ENCODE data around the gene PNMT. TPM values are rescaled to one million over a fixed set of nuclear protein-coding genes. Genes with fewer than 3 reads are reported as not detected.

The PNMT gene
- total RNA-seq, 1 donor from 2014 or later, result 2.8 TPM

GRCh38 chr17:39669897-39670735 lies 1.9 kb downstream of the PNMT start:
- DNase-seq (ENCODE audit: low read depth in 2 of 2), result no peak

DNA sequence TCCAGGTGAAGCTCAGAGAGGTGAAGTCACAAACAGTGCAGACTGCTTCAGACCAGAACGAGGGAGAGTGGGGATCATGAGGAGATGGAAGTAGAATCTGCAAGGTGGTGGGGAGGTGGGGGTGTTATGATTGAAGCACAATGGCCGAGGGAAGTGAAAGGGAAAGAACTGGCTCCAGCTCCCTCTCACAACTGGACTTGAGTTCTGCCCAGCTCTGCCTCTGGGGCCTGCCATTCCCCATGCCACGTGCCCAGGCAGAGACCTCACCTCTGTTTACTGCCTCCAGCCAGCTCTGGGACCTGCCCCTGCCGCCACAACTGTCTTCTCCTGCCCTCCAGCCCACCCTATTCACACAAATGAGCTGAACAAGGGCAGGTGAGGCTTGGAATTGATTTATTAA lies 2.5 kb downstream of the PNMT start:
- no peak for DNase-seq (ENCODE audit: low read depth in 2 of 2)

DNA sequence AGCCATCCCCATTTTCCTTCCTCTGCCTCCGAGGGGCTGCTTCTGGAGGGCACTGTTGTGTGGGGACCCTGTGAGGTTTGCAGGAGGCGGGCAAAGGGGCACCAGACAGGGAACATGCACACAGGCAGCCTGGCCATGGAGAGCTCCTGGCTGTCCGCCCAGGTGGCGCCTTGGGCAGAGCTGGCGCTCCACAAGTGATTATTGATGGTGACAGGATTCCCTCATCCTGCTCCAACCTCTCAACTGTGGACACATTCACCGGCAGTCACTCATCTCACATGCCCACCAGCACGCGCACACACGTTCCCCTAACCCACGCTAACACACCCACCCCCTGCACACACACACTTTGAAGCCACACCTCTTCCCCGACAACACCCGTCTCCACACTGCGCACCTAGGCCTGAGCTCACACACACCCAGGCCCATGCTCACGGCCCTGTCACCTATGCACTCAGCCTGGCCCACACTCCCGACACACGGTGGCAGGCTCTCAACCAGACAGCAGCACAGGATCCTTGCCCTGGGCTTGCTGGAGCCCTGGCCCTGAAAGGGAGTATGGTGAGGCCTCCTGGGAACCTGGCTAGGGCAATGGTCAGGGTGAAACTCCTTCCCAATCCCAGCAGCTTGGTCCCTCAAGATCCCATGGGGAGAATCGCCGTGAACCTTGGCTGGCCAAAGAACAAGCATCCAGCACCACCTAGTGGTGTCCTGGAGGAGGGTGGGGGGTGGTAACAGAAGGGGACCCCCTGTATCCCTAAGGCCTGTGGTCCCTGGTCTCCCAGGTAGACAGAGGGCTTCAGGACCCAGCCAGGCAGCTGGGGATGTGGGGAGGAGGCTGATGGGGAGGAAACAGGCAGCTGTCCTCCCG lies 3.6 kb downstream of the PNMT start:
- peak; percentile 57 to 70 for DNase-seq (ENCODE audit: low read depth in 2 of 2)

DNA sequence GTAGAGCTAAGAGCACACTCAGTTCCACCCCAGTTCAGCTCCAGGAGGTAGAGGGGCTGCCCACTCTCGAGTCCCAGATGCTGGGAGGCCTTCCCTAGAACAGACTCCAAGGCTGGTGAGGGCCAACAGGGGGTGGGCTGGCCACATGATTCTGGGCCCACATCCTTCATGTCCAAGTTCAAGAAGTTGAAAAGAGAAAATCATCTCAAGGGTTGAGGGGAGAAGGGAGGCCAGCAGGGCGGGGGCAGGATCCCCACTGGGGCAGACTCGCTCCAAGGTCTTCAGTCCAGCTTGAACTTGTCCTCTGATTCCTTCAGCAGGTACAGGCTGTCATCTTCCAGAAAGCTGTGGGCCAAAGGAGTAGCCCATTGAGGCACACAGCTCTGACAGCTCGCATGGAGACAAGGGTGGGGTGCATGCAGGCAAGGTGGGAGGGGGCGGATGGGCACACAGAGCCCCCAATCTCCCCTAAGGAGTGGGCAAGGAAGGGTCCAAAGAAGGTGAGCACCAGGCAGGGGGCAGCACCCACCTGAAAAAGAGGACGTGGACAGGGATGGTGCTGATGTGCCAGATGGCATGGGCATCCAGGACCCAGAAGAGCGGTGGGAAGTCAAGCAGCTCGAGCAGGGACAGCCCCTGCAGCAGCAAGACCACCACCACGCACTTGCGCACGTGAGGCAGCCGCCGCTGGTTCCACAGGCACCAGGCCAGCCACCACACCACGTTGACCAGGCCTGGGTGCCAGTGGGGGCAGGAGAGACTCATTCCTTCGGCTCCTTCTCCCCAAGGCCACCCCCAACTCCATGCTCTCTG lies 4.5 kb downstream of the PNMT start:
- no peak for DNase-seq (ENCODE audit: low read depth in 2 of 2)

- no peak for DNase-seq (ENCODE audit: low read depth in 2 of 2)
Measured at GRCh38 chr17:39673335-39674081, 5.3 kb downstream of the PNMT start.

- DNase-seq (ENCODE audit: low read depth in 2 of 2), result no peak
Measured at GRCh38 chr17:39674179-39674578, 5.9 kb downstream of the PNMT start.

- no peak for DNase-seq (ENCODE audit: low read depth in 2 of 2)
Measured at GRCh38 chr17:39674702-39675389, 6.6 kb downstream of the PNMT start.

DNA sequence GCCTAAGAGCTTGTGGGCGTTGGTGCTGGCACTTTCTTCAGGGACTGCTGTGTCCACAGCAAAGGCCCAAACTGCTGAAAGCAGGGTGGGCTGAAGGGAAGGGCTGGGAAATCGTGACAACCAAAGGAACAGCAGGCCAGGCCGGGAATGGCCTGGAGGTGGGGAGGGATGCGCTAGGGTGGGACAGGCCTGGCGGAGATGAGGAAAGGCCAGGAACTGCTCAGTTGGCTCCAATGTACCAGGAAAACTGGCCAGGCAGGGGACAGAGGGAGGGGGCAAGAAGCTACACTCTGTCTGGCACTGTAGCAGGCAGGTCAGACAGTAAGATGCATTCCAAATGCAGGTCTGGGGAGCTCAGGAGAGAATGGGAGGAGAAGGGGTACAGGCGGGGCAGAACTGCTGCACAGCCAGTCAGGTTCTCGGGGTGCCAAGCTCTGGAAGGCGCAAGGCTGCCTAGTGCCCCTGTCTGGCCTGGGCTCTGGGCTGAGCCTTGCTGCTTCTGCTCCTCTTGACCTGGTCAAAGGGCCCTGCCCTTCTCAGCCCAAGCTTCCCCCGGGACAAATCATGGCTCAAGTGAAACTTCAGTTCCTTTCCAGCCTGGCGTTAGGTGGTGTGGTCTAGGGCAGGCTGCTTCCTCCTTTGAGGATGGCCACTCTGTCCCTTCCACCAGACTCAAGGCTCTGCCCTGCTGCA lies 7.3 kb downstream of the PNMT start:
- DNase-seq (ENCODE audit: low read depth in 2 of 2), result no peak

DNA sequence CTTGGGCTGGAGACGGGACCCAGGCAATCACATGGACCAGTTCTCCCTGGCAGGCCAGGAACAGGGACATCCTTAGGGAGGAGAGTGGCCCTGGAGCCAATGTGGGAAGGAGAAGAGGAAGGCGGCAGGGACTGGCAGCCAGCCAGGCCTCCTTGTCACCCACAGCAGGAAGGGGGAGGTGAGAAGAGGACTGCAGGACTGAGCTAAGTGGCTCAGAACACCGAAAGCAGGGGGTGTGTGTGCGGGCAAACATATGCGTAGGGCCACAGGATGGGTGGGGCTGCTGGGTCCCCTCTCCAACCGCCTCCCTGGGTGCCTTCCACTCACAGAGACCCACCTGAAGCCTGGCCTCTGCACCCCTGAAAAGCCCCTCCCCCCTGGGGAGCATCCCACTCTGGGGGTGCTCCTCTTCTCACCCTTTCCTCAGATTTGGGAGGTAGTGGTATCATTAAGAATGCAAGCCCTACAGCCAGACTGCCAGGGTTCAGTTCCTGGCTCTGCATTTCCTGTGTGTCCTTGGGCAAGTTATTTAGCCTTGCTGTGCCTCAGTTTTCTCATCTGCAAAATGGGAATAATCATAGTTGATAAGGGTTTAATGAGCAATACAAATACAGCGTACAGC lies 8.1 kb downstream of the PNMT start:
- DNase-seq (ENCODE audit: low read depth in 2 of 2), result peak in 1 of 2 donors; percentile 24

DNA sequence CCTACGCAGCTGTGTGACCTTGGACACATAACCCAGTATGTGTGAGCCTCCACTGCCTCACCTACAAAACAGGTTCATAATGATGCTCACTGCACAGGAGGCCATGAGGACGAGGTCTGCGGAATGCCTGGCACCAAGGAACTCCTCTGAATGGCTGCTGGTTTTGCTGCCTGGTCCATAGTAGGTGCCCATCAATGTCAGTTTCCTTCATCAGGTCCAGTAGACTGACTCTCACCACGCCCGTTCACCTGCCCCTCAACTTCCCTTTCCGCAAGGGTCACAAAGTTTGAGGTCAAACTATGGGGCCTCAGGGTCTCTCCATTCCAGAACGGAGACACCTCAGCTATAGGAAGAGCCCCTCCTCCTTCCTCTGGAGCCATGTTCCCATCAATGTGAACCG lies 8.8 kb downstream of the PNMT start:
- no peak for DNase-seq (ENCODE audit: low read depth in 2 of 2)

DNA sequence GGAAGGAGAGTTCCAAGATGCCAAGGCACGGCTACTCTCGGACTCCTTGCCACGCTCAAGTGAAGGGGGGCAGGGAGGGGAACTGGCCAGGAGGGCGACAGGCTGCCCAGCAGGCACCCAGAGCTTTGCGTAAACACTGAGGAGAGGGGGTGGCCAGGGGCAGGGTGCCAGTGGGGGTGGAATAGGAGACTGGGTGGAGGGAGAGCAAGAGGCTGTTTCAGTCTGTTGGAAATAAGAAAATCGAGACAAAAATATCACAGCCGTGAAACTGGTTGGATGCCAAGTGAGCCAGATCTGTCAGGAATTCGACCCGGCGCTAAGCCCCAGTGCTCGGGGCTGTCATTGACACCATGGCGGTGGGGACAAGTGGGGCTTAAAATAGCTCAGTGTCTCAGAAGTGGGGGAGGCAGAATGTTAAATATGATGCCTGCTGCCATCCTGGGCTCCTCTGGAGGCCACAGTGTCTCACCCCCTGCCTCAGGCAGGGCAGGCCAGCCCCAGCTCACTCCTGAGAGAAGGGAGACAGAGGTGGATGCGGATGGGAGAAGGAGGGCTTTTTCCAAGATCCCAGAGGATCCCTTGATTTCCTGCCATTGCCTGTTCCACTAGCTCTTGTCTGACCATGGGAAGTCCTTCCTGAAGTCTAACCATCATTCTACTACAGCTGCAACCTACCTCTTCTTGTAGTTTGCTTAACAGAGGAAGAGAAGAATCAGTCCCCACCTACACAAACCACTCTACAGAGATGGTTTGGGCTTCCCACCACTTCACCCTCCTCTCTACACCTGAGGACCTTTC lies 9.5 kb downstream of the PNMT start:
- no peak for DNase-seq (ENCODE audit: low read depth in 2 of 2)

DNA sequence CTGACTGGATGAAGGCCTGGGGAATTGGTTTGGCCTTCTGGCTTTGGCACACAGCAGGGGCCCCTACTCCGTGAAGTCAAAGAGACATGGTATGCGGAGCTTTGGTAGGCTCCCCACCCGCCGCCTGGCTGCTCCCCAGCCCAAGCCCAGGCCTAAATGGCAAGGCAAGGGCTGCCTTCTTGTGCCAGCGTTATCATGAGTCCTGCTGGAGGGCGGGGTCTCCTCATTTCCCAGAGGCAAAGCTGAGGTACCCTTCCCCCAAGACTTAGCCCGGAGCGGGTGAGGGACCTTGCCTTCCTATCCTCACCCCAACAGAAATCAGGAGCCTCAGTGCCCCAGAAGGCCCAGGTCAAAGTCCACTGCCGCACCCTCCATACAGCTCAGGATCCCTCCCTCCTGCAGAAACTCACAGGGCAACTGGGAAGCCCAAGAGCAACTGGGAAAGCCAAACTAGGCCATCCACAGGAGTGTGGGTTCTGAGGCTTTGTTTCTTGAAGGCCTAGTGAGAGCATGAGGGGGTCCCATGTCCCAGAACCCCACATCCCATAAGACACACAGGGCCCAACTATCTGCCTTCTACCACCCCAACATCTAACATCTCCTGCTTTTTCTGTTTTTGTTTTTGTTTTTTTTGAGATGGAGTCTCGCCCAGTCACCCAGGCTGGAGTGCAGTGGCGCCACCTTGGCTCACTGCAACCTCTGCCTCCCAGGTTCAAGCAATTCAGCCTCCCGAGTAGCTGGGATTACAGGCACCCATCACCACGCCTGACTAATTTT lies 10.3 kb downstream of the PNMT start:
- DNase-seq (ENCODE audit: low read depth in 2 of 2), result no peak

DNA sequence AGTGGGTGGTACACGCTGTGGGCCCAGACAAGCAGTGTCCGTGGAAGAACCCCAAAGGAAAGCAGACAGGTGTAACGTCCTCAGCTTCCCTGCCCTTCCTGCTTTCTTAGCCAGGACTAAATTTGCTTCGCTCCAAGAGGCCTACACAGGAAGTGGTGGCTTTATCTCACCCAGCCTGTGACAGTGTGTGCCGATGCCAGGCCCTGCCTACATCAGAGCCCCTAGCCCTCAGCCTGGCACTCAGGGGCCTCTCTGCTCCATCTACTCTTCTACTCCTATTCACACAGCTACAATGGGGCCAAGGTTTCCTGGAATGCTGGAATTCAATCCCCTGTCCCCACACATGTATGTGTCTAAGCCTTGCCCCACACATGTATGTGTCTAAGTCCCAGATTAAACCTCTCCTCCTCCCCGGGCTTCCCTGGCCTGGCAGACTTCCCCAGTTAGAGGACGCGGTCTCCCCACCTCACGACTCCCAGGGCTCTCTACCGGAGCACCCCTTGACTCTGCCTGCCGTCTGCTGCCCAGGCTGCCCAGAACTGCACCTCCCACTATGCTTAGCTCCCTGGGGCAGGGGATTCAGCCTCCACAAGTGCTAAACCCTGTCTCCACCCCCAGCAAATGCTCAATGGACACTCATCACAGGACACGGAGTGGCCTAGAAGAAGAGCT lies 11.4 kb downstream of the PNMT start:
- DNase-seq (ENCODE audit: low read depth in 2 of 2), result no peak

GRCh38 chr17:39683295-39683939 lies 15.2 kb downstream of the PNMT start:
- DNase-seq (ENCODE audit: low read depth in 2 of 2), result no peak

GRCh38 chr17:39684369-39685192 lies 16.3 kb downstream of the PNMT start:
- DNase-seq (ENCODE audit: low read depth in 2 of 2), result no peak

- no peak for DNase-seq (ENCODE audit: low read depth in 2 of 2)
Measured at GRCh38 chr17:39687101-39687545, 18.9 kb downstream of the PNMT start.
